Effector memory CD8-positive, alpha-beta T cell (primary cell): ENCODE data around the gene SGMS1.
"Not testable (repeated sequence)": the region's sequence is repeated elsewhere in the genome, so short reads cannot be mapped to it uniquely, and the experiment has no call there.

Experiments
- ATAC-seq: fragments of 150-1000 bp; cut with Tn5 transposase; replicated peaks from 2 replicates; pipeline ENCODE4 v1.10.0; 2021; ENCODE audit warnings: mild to moderate bottlenecking, moderate library complexity
- DNase-seq, 3 experiments: peaks; one replicate each; pipeline ENCODE4 v3.0.0; 2021
- H3K27ac Mint-ChIP-seq, 2 donors: one replicate each; pipeline ENCODE4 v1.8.0; 2022; ENCODE audit warnings: mild to moderate bottlenecking in 2 of 2, mixed read lengths in 2 of 2, moderate library complexity in 2 of 2
- H3K27me3 Mint-ChIP-seq, 2 donors: one replicate each; pipeline ENCODE4 v1.8.0; 2022; ENCODE audit warnings: mixed read lengths in 2 of 2
- H3K36me3 Mint-ChIP-seq: one replicate; pipeline ENCODE4 v1.8.0; 2022; ENCODE audit warnings: mild to moderate bottlenecking, moderate library complexity, mixed read lengths; ENCODE audit not compliant: insufficient read depth
- H3K4me1 Mint-ChIP-seq, 2 donors: one replicate each; pipeline ENCODE4 v1.8.0; 2022; ENCODE audit warnings: low read depth in 2 of 2, mixed read lengths in 2 of 2
- H3K4me3 Mint-ChIP-seq, 2 donors: one replicate each; pipeline ENCODE4 v1.8.0; 2022; ENCODE audit warnings: mild to moderate bottlenecking in 2 of 2, mixed read lengths in 2 of 2, moderate library complexity in 2 of 2
- H3K9me3 Mint-ChIP-seq, 2 donors: one replicate each; pipeline ENCODE4 v1.8.0; 2022; ENCODE audit warnings: mixed read lengths in 2 of 2

Gene SGMS1

DNA sequence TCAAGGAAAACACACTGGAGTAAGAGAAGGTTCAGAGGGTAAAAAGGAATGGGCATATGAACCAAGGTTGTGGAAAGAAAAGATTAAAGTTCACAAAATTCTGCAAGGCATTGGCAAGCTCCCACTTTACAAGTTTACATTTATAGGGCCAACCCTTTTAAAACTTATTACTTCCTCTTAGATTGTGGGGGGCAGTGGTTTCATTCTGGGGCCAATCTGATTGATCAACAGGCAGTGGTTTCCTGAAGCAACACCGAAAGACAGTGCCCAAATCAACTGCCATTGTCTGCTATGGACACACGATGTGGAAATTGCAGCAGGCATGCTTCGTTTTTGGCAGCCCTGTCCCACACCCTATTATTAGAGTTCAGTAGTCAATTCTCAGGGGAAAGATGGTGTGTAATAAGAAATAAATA lies 154.0 kb downstream of the SGMS1 start:
- H3K27ac Mint-ChIP-seq = peak overlapping the region; percentile 77 to 81

GRCh38 chr10:50469288-50469687 lies 154.5 kb downstream of the SGMS1 start:
- peaks cover 4% of the 10 kb centered on the region for H3K36me3 Mint-ChIP-seq
- peak overlapping the region in 1 of 2 donors; percentile 46 for H3K4me3 Mint-ChIP-seq
- no peaks in the 10 kb centered on the region for H3K9me3 Mint-ChIP-seq
- no peaks in the 10 kb centered on the region for H3K27me3 Mint-ChIP-seq
- DNase-seq (no peak), ATAC-seq (no peak)
- peak overlapping the region in 1 of 2 donors; percentile 77 for H3K27ac Mint-ChIP-seq
- peaks cover 27 to 53% of the 10 kb centered on the region in 2 donors for H3K4me1 Mint-ChIP-seq

More for the DNA sequence above, 154.0 kb downstream of the SGMS1 start:
- Mint-ChIP-seq H3K4me3 (peak overlapping the region in 1 of 2 donors; percentile 46), H3K27me3 (no peaks in the 10 kb centered on the region), H3K36me3 (peaks cover 4% of the 10 kb centered on the region), H3K4me1 (peaks cover 27 to 53% of the 10 kb centered on the region in 2 donors), H3K9me3 (no peaks in the 10 kb centered on the region)
- ATAC-seq = peak; percentile 45
- no peak for DNase-seq

GRCh38 chr10:50467209-50467608 lies 156.5 kb downstream of the SGMS1 start:
- DNase-seq (no peak), ATAC-seq (no peak)
- Mint-ChIP-seq H3K36me3 (peaks cover 4% of the 10 kb centered on the region), H3K27me3 (no peaks in the 10 kb centered on the region), H3K4me1 (peaks cover 23 to 57% of the 10 kb centered on the region in 2 donors), H3K4me3 (no peak overlapping the region), H3K27ac (peak overlapping the region in 1 of 2 donors; percentile 47), H3K9me3 (no peaks in the 10 kb centered on the region)

GRCh38 chr10:50464004-50464409 lies 159.7 kb downstream of the SGMS1 start:
- Mint-ChIP-seq H3K27me3 (no peaks in the 10 kb centered on the region), H3K4me1 (peaks cover 4 to 29% of the 10 kb centered on the region in 2 donors), H3K36me3 (peaks cover 12% of the 10 kb centered on the region), H3K9me3 (no peaks in the 10 kb centered on the region), H3K27ac (no peak overlapping the region), H3K4me3 (no peak overlapping the region)
- DNase-seq (no peak), ATAC-seq (no peak)

DNA sequence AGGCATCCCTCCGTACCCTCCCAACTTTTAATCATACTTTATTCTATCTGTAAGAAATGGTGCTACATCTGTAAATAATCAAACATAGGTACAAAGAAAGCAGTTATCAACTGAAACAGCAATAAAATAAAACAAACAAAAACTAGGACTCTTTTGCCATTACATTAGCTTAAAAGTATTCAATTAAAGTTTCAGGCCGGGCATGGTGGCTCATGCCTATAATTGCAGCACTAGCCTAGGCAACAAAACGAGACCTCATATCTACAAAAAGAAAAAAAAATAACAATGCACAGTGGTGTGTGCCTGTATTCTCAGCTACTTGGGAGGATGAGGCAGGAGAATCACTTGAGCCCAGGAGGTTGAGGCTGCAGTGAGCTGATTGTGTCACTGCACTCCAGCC lies 161.9 kb downstream of the SGMS1 start:
- ATAC-seq (no peak), DNase-seq (no peak)
- H3K9me3 Mint-ChIP-seq = no peaks in the 10 kb centered on the region
- H3K36me3 Mint-ChIP-seq = peaks cover 22% of the 10 kb centered on the region
- H3K27me3 Mint-ChIP-seq = no peaks in the 10 kb centered on the region
- peak overlapping the region in 1 of 2 donors; percentile 67 for H3K27ac Mint-ChIP-seq
- no peak overlapping the region for H3K4me3 Mint-ChIP-seq
- H3K4me1 Mint-ChIP-seq = peaks cover 1 to 15% of the 10 kb centered on the region in 2 donors

- no peaks in the 10 kb centered on the region for H3K27me3 Mint-ChIP-seq
- no peaks in the 10 kb centered on the region for H3K9me3 Mint-ChIP-seq
- ATAC-seq = no peak
- H3K4me1 Mint-ChIP-seq = peaks cover 1 to 14% of the 10 kb centered on the region in 2 donors
- no peak for DNase-seq
- H3K36me3 Mint-ChIP-seq = peaks cover 22% of the 10 kb centered on the region
- no peak overlapping the region for H3K27ac Mint-ChIP-seq
- no peak overlapping the region for H3K4me3 Mint-ChIP-seq
Measured at GRCh38 chr10:50461123-50461522, 162.6 kb downstream of the SGMS1 start.

- ATAC-seq = no peak
- peaks cover 22% of the 10 kb centered on the region for H3K36me3 Mint-ChIP-seq
- H3K4me3 Mint-ChIP-seq = no peak overlapping the region
- peaks cover 4 to 5% of the 10 kb centered on the region in 2 donors for H3K4me1 Mint-ChIP-seq
- H3K9me3 Mint-ChIP-seq = no peaks in the 10 kb centered on the region
- H3K27ac Mint-ChIP-seq = no peak overlapping the region
- no peaks in the 10 kb centered on the region for H3K27me3 Mint-ChIP-seq
- no peak for DNase-seq
Measured at GRCh38 chr10:50456719-50457118, 167.0 kb downstream of the SGMS1 start.

DNA sequence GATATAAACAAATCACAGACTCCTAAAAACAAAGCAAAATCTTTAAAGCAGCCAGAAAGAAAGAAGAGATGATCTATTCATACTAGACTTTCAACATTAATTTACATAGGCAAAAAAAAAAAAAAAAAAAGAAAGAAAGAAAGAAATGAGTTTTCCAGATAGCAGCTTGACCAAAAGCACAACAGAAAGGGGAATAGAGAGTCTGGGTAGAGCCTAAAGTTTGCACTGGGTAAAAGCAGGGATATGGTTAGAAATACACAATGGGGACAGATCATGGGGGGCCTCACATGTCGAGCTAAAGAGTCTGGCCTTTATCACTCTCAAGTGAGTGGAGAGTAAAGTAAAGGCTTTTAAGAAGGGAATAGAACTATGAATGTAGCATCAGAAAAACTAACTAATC lies 169.8 kb downstream of the SGMS1 start:
- Mint-ChIP-seq H3K27ac (peak overlapping the region in 1 of 2 donors; percentile 70), H3K27me3 (no peaks in the 10 kb centered on the region), H3K36me3 (peaks cover 9% of the 10 kb centered on the region), H3K4me1 (peaks cover 5 to 7% of the 10 kb centered on the region in 2 donors), H3K9me3 (no peaks in the 10 kb centered on the region), H3K4me3 (no peak overlapping the region)
- no peak for DNase-seq
- no peak for ATAC-seq

DNA sequence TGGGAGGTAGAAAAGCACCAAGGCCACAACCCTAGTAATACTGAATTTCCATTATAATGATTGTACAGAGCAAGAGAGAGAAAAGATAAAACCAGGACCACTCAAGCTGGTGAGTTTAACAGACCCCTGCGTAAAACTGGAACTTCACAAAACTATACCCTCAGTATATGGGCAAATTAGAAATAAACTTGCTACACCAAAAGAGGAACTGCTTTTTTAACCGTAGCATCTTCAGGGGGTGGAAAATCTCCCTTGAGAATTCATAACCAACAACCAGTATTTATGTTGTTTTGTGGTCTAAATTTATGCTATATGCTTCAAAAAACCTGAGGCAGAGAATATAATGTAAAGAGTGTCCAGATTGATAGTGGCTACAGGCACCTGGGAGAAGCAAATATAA lies 171.2 kb downstream of the SGMS1 start:
- Mint-ChIP-seq H3K27me3 (no peaks in the 10 kb centered on the region), H3K4me1 (peaks cover 5 to 7% of the 10 kb centered on the region in 2 donors), H3K4me3 (no peak overlapping the region), H3K27ac (no peak overlapping the region), H3K36me3 (peaks cover 3% of the 10 kb centered on the region), H3K9me3 (no peaks in the 10 kb centered on the region)
- ATAC-seq (no peak), DNase-seq (no peak)

- Mint-ChIP-seq H3K27ac (no peak overlapping the region), H3K4me3 (no peak overlapping the region), H3K27me3 (no peaks in the 10 kb centered on the region), H3K36me3 (peaks cover 3% of the 10 kb centered on the region), H3K9me3 (no peaks in the 10 kb centered on the region), H3K4me1 (peaks cover 3 to 16% of the 10 kb centered on the region in 2 donors)
- no peak for ATAC-seq
- no peak for DNase-seq
Measured at GRCh38 chr10:50447691-50448090, 176.1 kb downstream of the SGMS1 start.

DNA sequence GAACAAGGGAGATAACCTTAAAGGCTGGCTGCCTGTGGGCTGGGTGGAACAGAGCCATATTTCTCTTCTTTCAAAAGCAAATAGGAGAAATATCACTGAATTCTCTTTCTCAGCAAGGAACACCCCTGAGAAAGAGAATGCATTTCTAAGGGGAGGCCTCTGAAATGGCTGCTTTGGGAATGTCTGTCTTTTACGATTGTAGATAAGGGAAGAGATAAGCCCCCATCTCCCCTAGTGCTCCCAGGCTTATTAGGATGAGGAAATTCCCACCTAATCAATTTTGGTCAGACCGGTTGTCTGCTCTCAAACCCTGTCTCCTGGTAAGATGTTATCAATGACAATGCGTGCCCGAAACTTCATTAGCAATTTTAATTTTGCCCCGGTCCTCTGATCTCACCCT lies 178.0 kb downstream of the SGMS1 start:
- H3K4me3 Mint-ChIP-seq, DNase-seq, H3K27ac Mint-ChIP-seq, ATAC-seq, H3K27me3 Mint-ChIP-seq, H3K36me3 Mint-ChIP-seq, H3K9me3 Mint-ChIP-seq: not testable (repeated sequence)
- H3K4me1 Mint-ChIP-seq = peaks cover 3 to 12% of the 10 kb centered on the region in 2 donors

- no peak for DNase-seq
- H3K9me3 Mint-ChIP-seq = no peaks in the 10 kb centered on the region
- peak overlapping the region in 1 of 2 donors; percentile 27 for H3K27ac Mint-ChIP-seq
- peaks cover 16 to 19% of the 10 kb centered on the region in 2 donors for H3K4me1 Mint-ChIP-seq
- H3K36me3 Mint-ChIP-seq = no peaks in the 10 kb centered on the region
- H3K27me3 Mint-ChIP-seq = no peaks in the 10 kb centered on the region
- no peak for ATAC-seq
- no peak overlapping the region for H3K4me3 Mint-ChIP-seq
Measured at GRCh38 chr10:50440489-50440888, 183.3 kb downstream of the SGMS1 start.

DNA sequence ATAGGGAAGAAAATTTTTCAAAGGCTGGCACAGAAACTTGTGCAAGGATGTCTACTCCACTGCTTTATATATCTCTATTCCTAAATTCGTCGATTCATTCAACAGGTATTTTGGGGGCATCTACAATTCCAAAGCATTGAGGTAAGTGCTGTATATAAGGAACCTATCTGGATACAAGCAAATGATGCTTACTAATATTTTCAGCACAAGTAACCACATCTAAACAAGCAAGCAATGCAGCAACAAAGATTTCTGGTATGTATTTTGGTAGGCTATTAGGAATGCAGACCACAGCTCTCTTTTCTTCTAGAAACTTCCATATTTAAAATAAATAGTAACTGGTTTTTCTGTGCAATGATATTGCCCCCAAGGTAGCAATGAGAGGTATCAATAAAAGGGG lies 183.9 kb downstream of the SGMS1 start:
- ATAC-seq = no peak
- H3K27ac Mint-ChIP-seq = no peak overlapping the region

GRCh38 chr10:50439187-50439586 lies 184.6 kb downstream of the SGMS1 start:
- Mint-ChIP-seq H3K27ac (no peak overlapping the region), H3K36me3 (no peaks in the 10 kb centered on the region), H3K4me1 (peaks cover 18 to 21% of the 10 kb centered on the region in 2 donors), H3K9me3 (no peaks in the 10 kb centered on the region), H3K4me3 (no peak overlapping the region), H3K27me3 (no peaks in the 10 kb centered on the region)
- DNase-seq (no peak), ATAC-seq (no peak)

More for the DNA sequence above, 183.9 kb downstream of the SGMS1 start:
- Mint-ChIP-seq H3K4me1 (peaks cover 16 to 19% of the 10 kb centered on the region in 2 donors), H3K27me3 (no peaks in the 10 kb centered on the region), H3K36me3 (no peaks in the 10 kb centered on the region), H3K4me3 (no peak overlapping the region), H3K9me3 (no peaks in the 10 kb centered on the region)
- no peak for DNase-seq
